K562 (cell line): Measurements from ENCODE around the gene DPP4. TPM values are rescaled to one million over a fixed set of nuclear protein-coding genes. Genes with fewer than 3 reads are reported as not detected.

Experiments used
- ATAC-seq: fragments of 200-7000 bp; cut with Tn5 transposase; 3 replicates; pipeline ENCODE4 v1.9.1; 2020; ENCODE audit warnings: moderate library complexity
- BruUV-seq: library from RNA; stranded (reverse); fragments of 400-500 nt; replicated peaks from 2 replicates; lab custom pipeline; 2021; lab: Mats Ljungman, UMichigan
- CTCF ChIA-PET: fragments of 300-600 bp; formaldehyde crosslinking; extraction: SDS; loops from one replicate; lab custom pipeline; 2021; ENCODE audit warnings: low intra/inter-chr PET ratio; lab: Yijun Ruan, JAX
- POLR2A ChIA-PET: fragments of 300-600, 350-650 bp; sonication (Branson Sonifier 250); formaldehyde crosslinking; extraction: SDS; loops from one replicate; lab custom pipeline; 2021; ENCODE audit warnings: antibody characterized with exemption, inconsistent platforms; lab: Yijun Ruan, JAX
- DNase-seq, 4 experiments: peaks; one replicate each; pipeline versions ENCODE4 v3.0.0 to v3.0.0-alpha.2; 2011 to 2018; ENCODE audit warnings: low spot score in 3 of 4, mixed read lengths in 3 of 4; ENCODE audit errors: extremely low read depth in 1 of 4
- FAIRE-seq: peaks from 2 replicates; lab custom pipeline; 2011; peaks lifted over from hg19 to GRCh38; lab: Jason Lieb, UNC
- H2AFZ ChIP-seq: 2 replicates; pipeline ENCODE4 v1.6.0; 2011; ENCODE audit warnings: low read depth, low read length, control low read depth, inconsistent platforms
- H3K27ac ChIP-seq: fragments of 200-600 bp; 3 replicates; pipeline ENCODE4 v1.8.0; 2011; ENCODE audit warnings: low read depth, mild to moderate bottlenecking, control low read depth, inconsistent platforms, low read length, moderate library complexity, mixed read lengths; ENCODE audit errors: extremely low read depth
- H3K27me3 ChIP-seq, 2 experiments: fragments of 300-600 bp in 1 of 2; 2 replicates in 1 of 2; 3 replicates in 1 of 2; pipeline versions ENCODE4 v1.6.0 to v1.8.0; 2011; ENCODE audit warnings: inconsistent platforms in 2 of 2, low read length in 2 of 2, mild to moderate bottlenecking in 1 of 2, mixed read lengths in 1 of 2, moderate library complexity in 1 of 2; ENCODE audit not compliant: control insufficient read depth in 2 of 2, insufficient read depth in 2 of 2
- H3K36me3 ChIP-seq: fragments of 300-600 bp; 3 replicates; pipeline ENCODE4 v1.8.0; 2011; ENCODE audit warnings: mild to moderate bottlenecking, low read length, inconsistent platforms; ENCODE audit not compliant: control insufficient read depth, insufficient read depth
- H3K4me1 ChIP-seq, 2 experiments: fragments of 200-600 bp in 1 of 2; replicated peaks in 1 of 2; 2 replicates in 1 of 2; 3 replicates in 1 of 2; pipeline versions ENCODE4 v1.5.1 to v1.8.0; 2011; ENCODE audit warnings: inconsistent platforms in 2 of 2, low read length in 2 of 2, mild to moderate bottlenecking in 1 of 2, mixed read lengths in 1 of 2, moderate library complexity in 1 of 2; ENCODE audit not compliant: control insufficient read depth in 2 of 2, insufficient read depth in 2 of 2
- H3K4me2 ChIP-seq: 2 replicates; pipeline ENCODE4 v1.6.1; 2011; ENCODE audit warnings: low read length, control low read depth, inconsistent platforms, mixed read lengths; ENCODE audit not compliant: insufficient read depth
- H3K4me3 ChIP-seq: fragments of 200-600 bp; sonication (generic), shearing (Covaris generic); 2 replicates; pipeline ENCODE4 v1.5.1; 2016; ENCODE audit warnings: control low read depth, inconsistent platforms
- H3K79me2 ChIP-seq: fragments of 200-600 bp; 3 replicates; pipeline ENCODE4 v1.8.0; 2011; ENCODE audit warnings: low read length, inconsistent platforms; ENCODE audit not compliant: control insufficient read depth, insufficient read depth
- H3K9ac ChIP-seq, 2 experiments: 2 replicates each; pipeline versions ENCODE4 v1.6.0 to v1.6.1; 2011; ENCODE audit warnings: low read depth in 2 of 2, low read length in 2 of 2, control low read depth in 1 of 2, inconsistent platforms in 1 of 2, mild to moderate bottlenecking in 1 of 2, mixed read lengths in 1 of 2; ENCODE audit not compliant: insufficient read depth in 1 of 2
- H3K9me1 ChIP-seq: one replicate; pipeline ENCODE4 v1.6.0; 2011; ENCODE audit warnings: inconsistent platforms, mild to moderate bottlenecking, low read length, moderate library complexity; ENCODE audit not compliant: control insufficient read depth, insufficient read depth
- H3K9me3 ChIP-seq: replicated peaks from 2 replicates; pipeline ENCODE4 v1.5.1; 2011; ENCODE audit warnings: low read depth, low read length, inconsistent platforms; ENCODE audit not compliant: control insufficient read depth, insufficient read depth
- H4K20me1 ChIP-seq: replicated peaks from 2 replicates; pipeline ENCODE4 v1.6.1; 2011; ENCODE audit warnings: low read length, inconsistent platforms, mixed read lengths; ENCODE audit not compliant: control insufficient read depth, insufficient read depth
- CBX2 ChIP-seq: fragments of 200-600 bp; sonication (generic); IDR thresholded peaks from one replicate; pipeline ENCODE4 v1.6.1; 2012; ENCODE audit warnings: mild to moderate bottlenecking, low read length, inconsistent platforms; ENCODE audit not compliant: insufficient read depth, poor library complexity, severe bottlenecking
- CEBPB ChIP-seq: fragments of 450-650 bp; IDR thresholded peaks from 2 replicates; pipeline ENCODE4 v1.6.1; 2016; ENCODE audit warnings: missing genetic modification characterization, missing compliant biosample characterization
- E2F6 ChIP-seq, 2 experiments: IDR thresholded peaks; 2 replicates each; pipeline ENCODE4 v1.6.1; 2011; ENCODE audit warnings: borderline replicate concordance in 1 of 2, control low read depth in 1 of 2, low read depth in 1 of 2, low read length in 1 of 2, mild to moderate bottlenecking in 1 of 2, mixed read lengths in 1 of 2, moderate library complexity in 1 of 2; ENCODE audit not compliant: insufficient read depth in 1 of 2, insufficient read length in 1 of 2, poor library complexity in 1 of 2, severe bottlenecking in 1 of 2; ENCODE audit errors: extremely low read depth in 1 of 2
- GTF2E2 ChIP-seq: fragments of 200-800 bp; sonication (Bioruptor generic); IDR thresholded peaks from 2 replicates; pipeline ENCODE4 v1.6.1; 2016; ENCODE audit warnings: missing genetic modification characterization, missing compliant biosample characterization
- SMAD4 ChIP-seq: fragments of 250-450 bp; sonication (Bioruptor Pico); conservative IDR thresholded peaks from 2 replicates; pipeline ENCODE4 v1.8.0; 2021; ENCODE audit warnings: inconsistent platforms, mild to moderate bottlenecking, moderate library complexity
- TAF15 ChIP-seq: fragments of 200-400 bp; formaldehyde crosslinking; IDR thresholded peaks from 2 replicates; pipeline ENCODE4 v1.6.1; 2017; ENCODE audit warnings: mild to moderate bottlenecking, low read depth, low read length, moderate library complexity
- ZBTB7A ChIP-seq: IDR thresholded peaks from 2 replicates; pipeline ENCODE4 v1.6.1; 2011; ENCODE audit warnings: low read depth, mild to moderate bottlenecking, low read length, moderate library complexity, borderline replicate concordance; ENCODE audit not compliant: control insufficient read depth
- ZNF212 ChIP-seq: fragments of 450-650 bp; formaldehyde crosslinking; IDR thresholded peaks from 2 replicates; pipeline ENCODE4 v1.4.0; 2020; ENCODE audit warnings: mild to moderate bottlenecking
- ZNF589 ChIP-seq: fragments of 200-800 bp; sonication (Bioruptor generic); IDR thresholded peaks from 2 replicates; pipeline ENCODE4 v1.6.1; 2016; ENCODE audit warnings: low read depth, missing genetic modification characterization, missing compliant biosample characterization
- ZNF740 ChIP-seq, 3 experiments: fragments of 200-800 bp in 1 of 3; sonication (Bioruptor generic) in 1 of 3; sonication (generic) in 1 of 3; formaldehyde crosslinking in 1 of 3; IDR thresholded peaks; 2 replicates each; pipeline versions ENCODE4 v1.6.1 to v1.8.0; 2016 to 2022; ENCODE audit warnings: mild to moderate bottlenecking in 2 of 3, missing compliant biosample characterization in 2 of 3, missing genetic modification characterization in 2 of 3, missing genetic modification reagents in 1 of 3
- WGBS: fragments of 100-300 bp; shearing (Covaris generic); methylation state at CpG from one replicate; pipeline ENCODE4 v1.1.6; 2016; ENCODE audit warnings: low coverage, mixed read lengths; ENCODE audit not compliant: insufficient coverage; ENCODE audit errors: missing lambda C conversion rate; 5-methylcytosine and 5-hydroxymethylcytosine counted together
- in situ Hi-C: fragments of 300-500 bp; cut with MboI; formaldehyde crosslinking; loops from 4 replicates; pipeline ENCODE4 v1.15.0; 2018; ENCODE audit warnings: inconsistent platforms, mixed read lengths
- intact Hi-C: fragments of 100-400 bp; cut with micrococcal nuclease; formaldehyde crosslinking; loops from 2 replicates; pipeline ENCODE4 v1.14.2; 2022
- polyA plus RNA-seq, 8 experiments: library from polyadenylated mRNA; depleted of rRNA in 4 of 8; stranded (reverse) in 5 of 8; unstranded in 3 of 8; fragments of >200 nt; fragmentation: Nextera tagmentation in 2 of 8; fragmentation: Illumina TruSeq in 1 of 8; extraction: Ambion mirVana in 2 of 8; extraction: Trizol in 1 of 8; gene quantifications; 2 replicates each; pipeline versions ENCODE4 v1.2.1 to v1.2.3, GENCODE V29; 2011 to 2014; ENCODE audit warnings: inconsistent platforms in 1 of 8, missing spikeins in 1 of 8
- total RNA-seq, 7 experiments: library from RNA; depleted of rRNA in 6 of 7; stranded (reverse); fragments of >200 nt in 6 of 7; fragmentation: Illumina TruSeq in 2 of 7; extraction: Trizol in 2 of 7; gene quantifications; 2 replicates each; pipeline versions ENCODE4 v1.2.1 to v1.2.3, GENCODE V29; 2011 to 2021; ENCODE audit warnings: low replicate concordance in 1 of 7

The DPP4 gene
- total and polyA plus RNA-seq, 9 of the 15 experiments (the other 6 are each of a cell fraction or from before 2014, with no cell fraction given) = 0.11 TPM; not detected in 8

GRCh38 chr2:162035981-162036380, 38.0 kb downstream of the DPP4 start:
- TF ChIP-seq ZNF740 (CRISPR knock-in tag; IDR thresholded peaks at IDR 0.05) = no peak
- TF ChIP-seq ZNF740 (tag; IDR thresholded peaks at IDR 0.05) = no peak
- CTCF ChIA-PET = no interaction called here
- Histone ChIP-seq H3K9me3 (no peaks in the 10 kb centered on the region), H3K36me3 (no peaks in the 10 kb centered on the region), H2AFZ (no peak overlapping the region), H3K27me3 (no peaks in the 10 kb centered on the region), H3K9ac (no peak overlapping the region), H3K27ac (no peak overlapping the region), H3K4me3 (no peak overlapping the region), H3K79me2 (no peaks in the 10 kb centered on the region), H3K4me2 (no peak overlapping the region), H3K9me1 (no peaks in the 10 kb centered on the region), H3K4me1 (no peaks in the 10 kb centered on the region), H4K20me1 (no peaks in the 10 kb centered on the region)
- in situ Hi-C loops (no loop called here), intact Hi-C loops (no loop called here)
- ATAC-seq (no peak), FAIRE-seq (no peak), DNase-seq (no peak)
- WGBS = 0% methylated on average over 3 of the region's 3 CpGs
- POLR2A ChIA-PET = no interaction called here
- no TSS peak for BruUV-seq

- ATAC-seq = no peak
- H3K9me1 ChIP-seq = no peaks in the 10 kb centered on the region
- no peak overlapping the region for H3K9ac ChIP-seq
- TF ChIP-seq SMAD4 (CRISPR knock-in tag) = no peak
- TF ChIP-seq TAF15 = no peak
- no peak for TF ChIP-seq ZBTB7A
- TF ChIP-seq CEBPB (tag) = no peak
- no peak for TF ChIP-seq CBX2
- TF ChIP-seq GTF2E2 (tag) = no peak
- no peak for TF ChIP-seq ZNF589 (CRISPR knock-in tag)
- TF ChIP-seq E2F6 (IDR thresholded peaks at IDR 0.05; ENCODE audit: borderline replicate concordance in 1 of 2, extremely low read depth in 1 of 2, insufficient read depth in 1 of 2, insufficient read length in 1 of 2, low read depth in 1 of 2, low read length in 1 of 2, poor library complexity in 1 of 2, severe bottlenecking in 1 of 2) = no peak
- no peak for TF ChIP-seq ZNF212 (CRISPR knock-in tag)
These were observed 43.4 kb downstream of the DPP4 start for GRCh38 chr2:162030363-162031190.

More at GRCh38 chr2:162030363-162031190, 43.4 kb downstream of the DPP4 start:
- 2% methylated on average over 9 of the region's 9 CpGs for WGBS
- H3K9me3 ChIP-seq = no peaks in the 10 kb centered on the region
- no peaks in the 10 kb centered on the region for H3K27me3 ChIP-seq
- no peaks in the 10 kb centered on the region for H3K36me3 ChIP-seq
- FAIRE-seq (no peak), DNase-seq (no peak)
- intact Hi-C loops (no loop called here), in situ Hi-C loops (no loop called here)
- H2AFZ ChIP-seq = no peak overlapping the region
- no peaks in the 10 kb centered on the region for H4K20me1 ChIP-seq
- H3K79me2 ChIP-seq = no peaks in the 10 kb centered on the region
- BruUV-seq = no TSS peak
- H3K27ac ChIP-seq = no peak overlapping the region
- POLR2A ChIA-PET = no interaction called here
- no peak overlapping the region for H3K4me2 ChIP-seq
- H3K4me3 ChIP-seq = no peak overlapping the region
- CTCF ChIA-PET = no interaction called here
- H3K4me1 ChIP-seq = no peaks in the 10 kb centered on the region
